Measurements from ENCODE around the gene TIPIN.

Gene TIPIN

DNA sequence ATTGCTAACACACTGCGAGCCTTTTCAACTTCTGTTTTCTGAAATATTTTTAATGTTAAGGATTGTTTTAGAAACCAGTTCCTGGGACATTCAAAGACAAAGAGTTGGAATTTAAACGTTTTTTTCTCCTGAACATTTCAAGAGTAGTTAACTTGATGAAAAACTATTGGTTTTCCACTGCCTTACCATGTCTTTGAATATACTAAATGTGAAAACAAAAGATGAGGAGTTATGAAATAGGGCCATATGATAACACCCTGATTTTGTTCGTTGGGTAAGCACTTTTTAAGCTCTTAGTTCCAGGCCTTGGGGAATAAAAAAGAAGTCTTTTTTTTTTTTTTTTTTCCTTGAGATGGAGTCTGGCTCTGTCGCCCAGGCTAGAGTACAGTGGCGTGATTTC is 60.3 kb downstream of the TIPIN start:
- DNase-seq, result no peak

DNA sequence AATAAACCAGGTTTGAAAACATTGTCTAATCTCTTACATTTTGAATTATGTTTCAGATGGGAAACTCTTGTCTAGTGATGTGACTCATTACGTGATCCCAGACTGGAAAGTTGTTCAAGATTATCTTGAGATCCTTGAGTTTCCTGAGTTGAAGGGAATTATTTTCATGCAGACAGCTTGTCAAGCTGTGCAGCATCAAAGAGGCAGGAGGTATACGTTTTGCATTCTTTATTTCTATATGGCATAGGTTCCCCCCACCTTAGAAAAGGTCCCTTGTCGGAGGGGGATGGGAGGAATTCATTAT is 61.6 kb downstream of the TIPIN start:
- DNase-seq, result no peak

DNA sequence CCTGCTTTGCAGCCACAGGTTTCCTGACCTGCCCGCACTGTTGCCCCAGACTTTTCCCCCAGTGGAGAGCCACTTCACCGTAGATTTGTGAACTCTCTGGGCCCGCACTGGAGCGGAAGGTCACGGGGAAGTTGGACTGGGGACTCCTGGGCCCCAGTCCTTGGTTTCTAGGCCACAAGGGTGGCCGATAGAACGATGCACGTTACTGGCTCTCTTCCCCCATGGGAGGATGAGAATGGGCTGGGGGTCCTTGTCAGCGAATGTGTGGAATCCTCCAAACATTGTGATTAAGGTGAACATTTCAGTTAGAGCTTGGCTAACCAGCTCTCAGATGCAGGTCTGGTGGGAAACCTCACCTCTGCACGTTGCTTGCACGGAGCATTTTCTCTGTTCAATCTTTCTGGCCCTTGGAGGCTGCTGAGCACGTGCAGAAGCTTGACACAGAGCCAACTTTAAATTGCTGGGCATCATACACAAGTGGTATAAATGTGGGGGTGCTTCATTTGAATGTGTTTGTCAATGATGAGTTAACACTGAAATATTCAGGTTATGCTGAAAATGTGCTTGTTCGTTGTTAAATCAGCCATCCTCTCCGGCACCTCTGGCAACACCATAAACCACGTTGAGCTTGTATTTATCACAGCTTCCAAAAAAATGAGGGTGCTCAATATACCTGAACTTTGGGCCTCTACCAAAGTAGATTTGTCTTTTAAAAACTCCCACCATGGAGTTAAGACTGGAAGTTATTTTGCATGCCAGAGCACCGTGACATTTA is 62.1 kb downstream of the TIPIN start:
- peak in 1 of 2 donors; percentile 27 for DNase-seq

GRCh38 chr15:66293419-66294156 is 62.9 kb downstream of the TIPIN start, which contains the start of gene DIS3L:
DIS3L (plus strand) TSS chr15:66293568; CDS start chr15:66293597, 29 bp downstream.
- peak; percentile 66 for DNase-seq

DNA sequence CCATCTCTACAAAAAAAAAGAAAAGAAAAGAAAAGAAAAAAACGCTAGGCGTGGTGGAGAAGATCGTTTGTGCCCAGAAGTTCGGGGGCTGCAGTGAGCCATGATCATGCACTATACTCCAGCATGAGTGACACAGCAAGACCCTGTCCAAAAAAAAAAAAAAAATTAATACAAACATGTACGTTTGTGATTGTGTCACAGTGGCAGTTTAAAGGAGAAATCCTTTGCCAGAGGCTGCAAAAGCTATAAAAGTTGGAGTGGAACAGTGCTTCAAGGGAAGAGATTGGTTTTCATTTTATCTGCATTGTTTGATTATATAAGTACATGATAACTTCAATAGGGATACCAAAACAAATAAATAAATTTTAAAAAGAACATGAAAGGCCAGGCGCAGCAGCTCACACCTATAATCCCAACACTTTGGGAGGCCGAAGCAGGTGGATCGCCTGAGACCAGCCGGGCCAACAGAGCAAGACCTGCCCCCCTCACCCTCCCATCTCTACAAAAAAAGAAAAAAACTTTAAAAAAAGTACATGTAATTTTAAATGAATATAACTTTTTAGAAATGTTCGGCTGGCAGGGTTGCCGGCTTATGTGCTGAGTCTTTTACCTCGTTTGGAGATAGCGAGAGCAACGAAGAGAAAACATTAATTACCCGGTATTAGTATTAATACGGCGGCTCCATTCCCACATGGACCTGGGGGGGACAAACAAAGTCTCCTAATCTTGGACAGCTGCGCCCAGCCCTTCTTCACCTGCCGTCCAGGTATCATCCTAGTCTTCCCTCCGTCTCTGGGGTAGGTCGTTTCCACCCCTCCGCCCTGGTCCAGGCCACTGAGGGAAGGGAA is 63.7 kb downstream of the TIPIN start:
- no peak for DNase-seq

GRCh38 chr15:66291816-66292570 is 64.5 kb downstream of the TIPIN start:
- DNase-seq, result no peak

DNA sequence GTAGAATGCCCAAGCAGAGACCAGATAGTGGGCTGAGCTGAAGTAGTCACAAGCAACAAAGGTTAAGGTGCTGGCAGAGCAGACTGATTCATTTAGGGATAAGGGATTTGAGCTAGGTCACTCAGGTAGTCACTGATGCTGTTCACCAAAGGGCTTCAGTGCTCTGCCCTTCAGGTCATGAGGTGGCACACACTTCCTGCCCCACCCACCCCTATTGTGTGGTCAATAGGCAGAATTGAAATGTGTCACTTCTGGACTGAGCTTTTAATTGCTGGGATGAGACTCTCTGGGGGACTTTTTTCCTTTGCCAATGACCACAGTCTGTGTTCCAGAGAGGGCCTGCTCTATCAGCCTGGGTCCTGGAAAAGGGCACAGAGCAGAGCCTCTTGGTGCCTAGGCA is 66.0 kb downstream of the TIPIN start:
- DNase-seq, result no peak

DNA sequence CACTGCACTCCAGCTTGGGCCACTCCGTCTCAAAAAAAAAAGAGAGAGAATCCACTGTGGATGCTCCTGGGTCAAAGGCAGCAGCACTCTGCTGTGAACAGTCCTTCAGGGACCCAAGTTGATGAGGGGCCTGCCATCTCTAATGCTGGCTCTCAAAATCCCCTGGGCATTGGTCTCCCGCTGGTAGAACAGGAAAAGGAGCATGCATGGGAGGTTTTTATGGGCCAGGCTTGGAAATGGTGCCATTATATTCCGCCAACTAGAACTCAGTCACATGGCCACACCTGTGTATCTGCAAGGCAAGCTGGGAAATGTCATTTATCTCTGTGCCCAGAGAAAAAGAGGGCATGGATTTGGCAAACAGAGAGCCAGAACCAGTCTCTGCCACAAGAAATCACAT is 66.5 kb downstream of the TIPIN start:
- DNase-seq, result no peak

DNA sequence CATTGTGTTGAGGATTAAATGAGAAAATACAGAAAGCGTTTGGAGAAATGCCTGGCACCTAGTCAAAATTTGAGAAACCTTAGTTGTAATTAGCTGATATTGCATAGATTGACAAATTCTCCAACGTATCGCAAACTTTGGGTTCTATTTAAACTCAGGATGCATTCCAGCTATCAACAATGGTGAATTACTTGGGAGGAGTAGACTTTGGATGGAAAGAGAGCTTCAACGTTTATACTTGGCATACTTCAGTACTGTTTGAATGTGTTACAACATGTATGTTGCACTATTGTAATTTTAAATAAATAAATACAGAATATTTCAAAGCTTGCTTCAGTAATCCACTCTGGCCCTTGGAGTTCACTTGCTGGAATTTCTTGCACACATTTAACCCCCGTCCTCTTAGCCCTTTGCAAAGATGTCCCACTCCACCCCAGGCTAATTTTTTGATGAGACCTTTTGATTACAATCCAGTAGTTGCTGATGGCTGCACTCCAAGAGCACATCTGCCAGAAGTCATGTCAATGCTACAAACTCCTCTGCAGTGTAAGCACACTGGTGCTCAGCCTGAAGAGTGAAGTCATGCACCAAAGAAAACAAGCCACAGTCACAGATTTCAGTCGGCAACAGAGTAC is 67.8 kb downstream of the TIPIN start:
- DNase-seq, result no peak

- DNase-seq, result no peak
Measured at GRCh38 chr15:66288093-66288492, 68.4 kb downstream of the TIPIN start.

DNA sequence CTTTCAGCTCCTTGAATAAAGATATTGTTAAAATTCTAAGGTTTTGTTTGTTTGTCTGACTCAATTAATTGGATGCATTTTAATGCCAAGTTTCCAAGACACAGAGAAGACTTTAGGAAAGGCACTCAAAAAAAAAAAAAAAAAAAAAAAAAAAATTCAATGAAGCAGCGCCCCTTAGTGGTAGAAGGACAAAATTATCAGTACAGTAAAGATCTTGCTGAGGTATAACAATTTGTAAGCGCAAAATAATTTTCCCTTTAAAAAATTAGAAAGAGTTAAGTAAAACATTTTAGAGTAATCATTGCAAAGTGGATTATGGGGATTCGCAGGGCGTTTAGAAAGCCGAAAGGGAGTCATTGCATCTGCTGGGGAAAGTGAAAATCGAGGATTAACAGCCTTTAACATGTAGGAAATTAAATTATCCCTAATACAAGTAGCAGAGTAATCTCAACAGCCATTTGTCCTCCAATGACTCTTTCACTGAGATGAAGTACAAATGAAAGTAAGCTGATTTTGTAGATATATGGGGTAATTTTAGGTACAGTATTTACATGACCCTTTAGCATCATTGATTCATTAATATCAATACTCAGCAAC is 68.9 kb downstream of the TIPIN start:
- DNase-seq, result peak in 1 of 2 donors; percentile 30
